ENCODE measurements around the gene OLFM1. TPM values are rescaled to one million over a fixed set of nuclear protein-coding genes. Genes with fewer than 3 reads are reported as not detected.

OLFM1 gene
- total and polyA plus RNA-seq, 2 donors from 2014 or later: 2.9 to 33.7 TPM

DNA sequence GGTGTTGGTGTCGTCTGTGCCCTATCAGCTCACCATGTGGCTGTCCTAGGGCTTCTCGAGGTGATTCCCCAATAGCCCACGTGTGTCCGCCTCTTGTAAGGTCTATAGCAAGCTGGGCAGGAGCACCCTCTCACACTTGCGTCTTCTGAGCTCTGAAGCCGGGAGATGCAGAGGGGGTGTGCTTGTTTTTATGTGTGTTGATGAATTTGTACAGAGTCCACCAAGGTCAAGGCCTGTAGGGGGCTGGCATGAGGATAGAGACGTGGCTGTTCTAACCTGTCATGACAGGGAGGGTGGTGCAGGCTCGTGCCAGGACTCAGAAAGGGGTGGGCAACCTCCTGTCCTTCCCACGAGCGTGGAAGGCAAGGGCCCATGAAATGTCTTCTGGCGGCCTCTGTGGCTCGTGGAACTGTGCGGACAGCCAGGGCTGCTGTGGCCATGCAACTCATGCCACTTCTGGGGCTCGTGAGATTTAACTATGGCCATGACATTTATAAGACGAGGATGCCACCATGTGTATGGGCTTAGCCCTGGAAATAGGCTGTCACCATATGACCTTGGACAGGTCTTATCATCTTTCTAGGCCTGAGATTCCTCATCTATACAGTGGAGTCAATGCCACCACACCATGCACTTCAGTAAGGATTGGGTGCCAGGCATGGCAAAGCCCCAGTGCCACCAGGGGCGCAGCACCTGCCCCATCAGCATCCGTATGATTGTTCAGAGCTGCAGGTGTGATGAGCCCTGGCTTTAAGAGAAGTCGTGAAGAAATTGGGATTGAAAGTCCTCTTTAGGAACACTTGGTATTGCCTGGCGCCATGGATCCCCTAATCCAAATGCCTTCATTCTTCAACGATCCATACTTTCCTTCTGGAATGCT lies 2.3 kb upstream of the OLFM1 start:
- Histone ChIP-seq H3K4me3 (ENCODE audit: low read length in 3 of 3) (no peak overlapping the region), H3K4me1 (ENCODE audit: control insufficient read depth in 2 of 3, insufficient read depth in 2 of 3, low read depth in 1 of 3, low read length in 3 of 3) (peaks cover 0 to 4% (median 0%) of the 10 kb centered on the region in 3 donors), H3K27ac (ENCODE audit: low read depth in 2 of 2, low read length in 2 of 2) (no peak overlapping the region), H3K9ac (ENCODE audit: low read length in 3 of 3) (no peak overlapping the region), H3K27me3 (ENCODE audit: control insufficient read depth, insufficient read depth, low read length) (peaks cover 12% of the 10 kb centered on the region), H3K9me3 (ENCODE audit: control insufficient read depth in 2 of 3, insufficient read depth in 1 of 3, low read length in 3 of 3) (no peaks in the 10 kb centered on the region), H3K36me3 (ENCODE audit: control insufficient read depth in 2 of 3, insufficient read depth in 3 of 3, low read length in 3 of 3) (no peaks in the 10 kb centered on the region)
- FAIRE-seq (no peak), DNase-seq (peak in 1 of 5 donors; percentile 35)
- intact Hi-C loops (cut with DNase I): loop anchor here (5.0 kb wide), 2 partner anchors 262 to 327 kb away; no protein-coding TSS in a partner anchor
- TF ChIP-seq, protein P1, sequence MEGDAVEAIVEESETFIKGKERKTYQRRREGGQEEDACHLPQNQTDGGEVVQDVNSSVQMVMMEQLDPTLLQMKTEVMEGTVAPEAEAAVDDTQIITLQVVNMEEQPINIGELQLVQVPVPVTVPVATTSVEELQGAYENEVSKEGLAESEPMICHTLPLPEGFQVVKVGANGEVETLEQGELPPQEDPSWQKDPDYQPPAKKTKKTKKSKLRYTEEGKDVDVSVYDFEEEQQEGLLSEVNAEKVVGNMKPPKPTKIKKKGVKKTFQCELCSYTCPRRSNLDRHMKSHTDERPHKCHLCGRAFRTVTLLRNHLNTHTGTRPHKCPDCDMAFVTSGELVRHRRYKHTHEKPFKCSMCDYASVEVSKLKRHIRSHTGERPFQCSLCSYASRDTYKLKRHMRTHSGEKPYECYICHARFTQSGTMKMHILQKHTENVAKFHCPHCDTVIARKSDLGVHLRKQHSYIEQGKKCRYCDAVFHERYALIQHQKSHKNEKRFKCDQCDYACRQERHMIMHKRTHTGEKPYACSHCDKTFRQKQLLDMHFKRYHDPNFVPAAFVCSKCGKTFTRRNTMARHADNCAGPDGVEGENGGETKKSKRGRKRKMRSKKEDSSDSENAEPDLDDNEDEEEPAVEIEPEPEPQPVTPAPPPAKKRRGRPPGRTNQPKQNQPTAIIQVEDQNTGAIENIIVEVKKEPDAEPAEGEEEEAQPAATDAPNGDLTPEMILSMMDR (IDR thresholded peaks at IDR 0.05; ENCODE audit: borderline replicate concordance, extremely low read depth, insufficient read depth): no peak

DNA sequence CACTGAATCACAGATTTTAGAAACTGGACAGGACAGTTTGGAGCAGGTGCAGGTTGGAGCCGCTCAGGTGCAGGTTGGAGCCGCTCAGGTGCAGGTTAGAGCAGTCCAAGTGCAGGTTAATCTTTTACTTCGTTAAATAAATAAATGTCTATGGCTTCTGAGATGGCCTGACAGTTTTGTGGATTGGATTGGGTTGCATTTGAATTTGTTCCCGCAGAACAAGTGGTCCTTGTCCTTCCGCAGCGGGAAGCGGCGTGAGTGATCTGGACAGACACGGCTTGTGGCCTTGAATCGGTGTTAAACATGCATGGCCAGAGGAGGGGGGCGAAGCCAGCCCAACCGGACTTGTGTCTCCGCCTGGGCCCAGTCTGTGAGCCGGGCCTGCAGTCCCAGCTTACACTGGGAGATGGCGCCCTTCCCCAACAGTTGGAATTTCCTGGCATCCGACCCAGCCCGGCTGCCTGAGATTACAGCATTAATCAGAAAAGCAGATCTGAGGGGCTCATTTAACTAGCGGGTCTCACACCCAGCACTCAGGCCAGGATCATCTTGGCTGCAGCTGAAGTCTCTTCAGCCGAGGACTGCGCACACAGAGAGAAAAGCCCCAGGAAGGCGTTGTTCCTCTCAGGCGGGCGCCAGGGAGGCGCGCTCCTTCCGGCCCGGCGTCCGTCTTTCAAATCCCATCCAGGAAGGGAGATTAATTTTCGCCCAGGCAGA lies 1.5 kb upstream of the OLFM1 start:
- H3K9me3 ChIP-seq (ENCODE audit: control insufficient read depth in 2 of 3, insufficient read depth in 1 of 3, low read length in 3 of 3): no peaks in the 10 kb centered on the region
- H3K4me3 ChIP-seq (ENCODE audit: low read length in 3 of 3): peak overlapping the region in 1 of 3 donors; percentile 31
- no peak overlapping the region for H3K27ac ChIP-seq (ENCODE audit: low read depth in 2 of 2, low read length in 2 of 2)
- TF ChIP-seq, protein P1 (IDR thresholded peaks at IDR 0.05; ENCODE audit: borderline replicate concordance, extremely low read depth, insufficient read depth): peak; percentile 87
- intact Hi-C loops (cut with DNase I): loop anchor here (5.0 kb wide), 1 partner anchor 261 kb away; no protein-coding TSS in a partner anchor
- H3K27me3 ChIP-seq (ENCODE audit: control insufficient read depth, insufficient read depth, low read length): peaks cover 18% of the 10 kb centered on the region
- no peak overlapping the region for H3K9ac ChIP-seq (ENCODE audit: low read length in 3 of 3)
- peak; percentile 88 to 93 (median 90) for DNase-seq
- no peaks in the 10 kb centered on the region for H3K36me3 ChIP-seq (ENCODE audit: control insufficient read depth in 2 of 3, insufficient read depth in 3 of 3, low read length in 3 of 3)
- H3K4me1 ChIP-seq (ENCODE audit: control insufficient read depth in 2 of 3, insufficient read depth in 2 of 3, low read depth in 1 of 3, low read length in 3 of 3): peaks cover 0 to 4% (median 0%) of the 10 kb centered on the region in 3 donors
- no peak for FAIRE-seq

DNA sequence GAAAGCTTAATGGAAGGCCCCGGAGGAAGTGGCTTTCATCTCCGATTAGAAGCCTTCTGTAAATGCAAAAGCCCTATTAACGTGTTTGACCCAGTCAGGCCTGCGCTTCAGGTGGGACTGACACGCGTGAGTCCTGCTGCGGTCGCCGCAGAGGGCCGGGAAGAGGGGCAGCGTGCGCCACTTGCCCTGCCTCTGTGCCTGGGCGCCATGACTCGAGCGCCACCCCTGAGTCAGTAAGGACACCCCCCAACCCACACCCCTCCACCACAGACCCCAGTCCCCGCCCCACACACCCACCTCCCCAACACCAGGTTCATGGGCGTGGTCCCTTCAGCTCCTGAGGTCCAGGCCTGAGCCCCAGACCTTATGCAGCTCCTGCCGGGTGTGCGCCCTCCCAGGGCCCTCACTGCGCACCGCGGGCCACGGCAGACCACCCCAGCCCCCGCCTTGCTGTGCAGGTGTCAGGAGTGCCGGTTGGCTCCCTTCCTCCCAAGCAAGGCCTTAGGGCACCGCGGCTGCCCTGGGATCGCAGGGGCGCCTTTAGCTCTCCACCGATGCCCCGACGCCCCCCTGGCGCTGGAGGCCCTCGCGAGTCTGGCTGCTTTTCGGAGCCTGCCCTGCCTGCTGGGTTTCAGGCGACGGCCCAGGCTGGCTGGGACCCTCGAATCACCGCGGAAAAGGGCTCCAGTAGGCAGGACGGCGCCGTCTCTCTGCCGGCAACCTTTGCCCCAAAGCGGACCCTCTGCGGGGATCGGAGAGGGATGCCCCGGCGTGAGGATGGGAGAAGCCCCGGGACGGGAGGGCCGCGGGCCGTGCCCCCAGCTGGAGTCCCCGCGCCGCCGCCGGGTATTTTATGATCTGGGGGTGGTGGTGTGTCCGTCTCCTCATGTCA lies 625 bp upstream of the OLFM1 start:
- Histone ChIP-seq H3K36me3 (ENCODE audit: control insufficient read depth in 2 of 3, insufficient read depth in 3 of 3, low read length in 3 of 3) (no peaks in the 10 kb centered on the region), H3K27me3 (ENCODE audit: control insufficient read depth, insufficient read depth, low read length) (peaks cover 22% of the 10 kb centered on the region), H3K9ac (ENCODE audit: low read length in 3 of 3) (no peak overlapping the region), H3K9me3 (ENCODE audit: control insufficient read depth in 2 of 3, insufficient read depth in 1 of 3, low read length in 3 of 3) (peaks cover 0 to 2% (median 0%) of the 10 kb centered on the region in 3 donors), H3K4me3 (ENCODE audit: low read length in 3 of 3) (peak overlapping the region in 1 of 3 donors; percentile 31), H3K27ac (ENCODE audit: low read depth in 2 of 2, low read length in 2 of 2) (no peak overlapping the region), H3K4me1 (ENCODE audit: control insufficient read depth in 2 of 3, insufficient read depth in 2 of 3, low read depth in 1 of 3, low read length in 3 of 3) (peaks cover 0 to 4% (median 0%) of the 10 kb centered on the region in 3 donors)
- no peak for FAIRE-seq
- intact Hi-C loops (cut with DNase I): loop anchor here (5.0 kb wide), 1 partner anchor 260 kb away; no protein-coding TSS in a partner anchor
- TF ChIP-seq, protein P1 (IDR thresholded peaks at IDR 0.05; ENCODE audit: borderline replicate concordance, extremely low read depth, insufficient read depth): no peak
- DNase-seq: peak in 1 of 5 donors; percentile 71

Data from kidney (tissue), 14 donors.